Left lobe of liver (tissue), 2 donors: ENCODE results near the gene ERICH4. TPM values are rescaled to one million over a fixed set of nuclear protein-coding genes. Genes with fewer than 3 reads are reported as not detected.
"Not testable (repeated sequence)": the region's sequence is repeated elsewhere in the genome, so short reads cannot be mapped to it uniquely, and the experiment has no call there.

Experiments used
- ATAC-seq: fragments of 200-7000 bp; cut with Tn5 transposase; one replicate; pipeline ENCODE4 v1.9.1; 2020; ENCODE audit warnings: mild to moderate bottlenecking, moderate library complexity
- DNase-seq: peaks from one replicate; pipeline ENCODE4 v3.0.0-alpha.2; 2020; ENCODE audit warnings: low spot score
- total RNA-seq: library from RNA; stranded (reverse); gene quantifications from one replicate; pipeline ENCODE4 v1.2.1, GENCODE V29; 2021
- donor health status: DM: no; HTN: no; CAD: no; lungs with moderate emphysema.
- donor health status: DM: no; HTN: yes; CAD: no.

The ERICH4 gene
- total RNA-seq, 1 donor from 2014 or later: not detected

DNA sequence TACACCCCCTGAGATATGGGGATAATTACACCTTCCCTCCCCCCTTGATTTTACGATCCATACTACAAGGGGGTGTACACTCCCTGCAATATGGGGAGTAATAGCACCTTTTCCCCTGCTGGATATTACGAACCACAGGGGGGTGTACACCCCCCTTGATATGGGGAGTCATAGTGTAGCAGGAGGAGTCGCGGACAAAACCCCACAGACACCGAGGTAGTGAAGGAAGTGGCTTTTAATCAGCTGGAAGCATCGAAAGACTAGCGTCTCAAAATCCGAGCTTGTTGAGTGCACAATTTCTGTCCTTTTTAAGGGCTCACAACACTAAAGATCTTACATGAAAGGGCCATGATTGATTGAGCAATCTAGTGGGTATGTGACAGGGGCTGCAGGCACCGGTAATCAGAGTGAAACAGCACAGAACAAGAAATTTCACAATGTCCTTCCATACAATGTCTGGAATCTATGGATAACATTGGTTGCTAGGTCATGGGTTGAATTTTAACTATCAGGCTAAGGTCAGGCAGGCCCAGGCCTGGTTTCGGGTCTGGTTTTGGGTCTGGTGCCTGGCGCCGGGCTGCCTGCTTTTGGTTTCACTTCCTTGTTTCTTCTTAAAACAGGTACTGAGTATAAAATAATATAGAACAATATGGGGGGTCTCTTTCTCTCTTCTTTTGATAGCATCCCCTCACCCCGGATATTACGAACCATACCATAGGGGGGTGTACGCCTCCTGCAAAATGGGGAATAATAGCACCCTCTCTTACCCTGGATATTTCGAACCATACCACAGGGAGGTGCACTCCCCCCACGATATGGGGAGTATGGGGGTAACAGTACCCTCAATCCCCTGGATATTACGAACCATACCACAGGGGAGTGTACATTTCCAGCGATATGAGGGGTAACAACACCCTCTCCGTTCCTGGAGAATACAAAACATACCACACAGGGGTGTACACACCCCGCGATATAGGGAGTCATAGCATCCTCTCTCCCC, 20.6 kb downstream of the ERICH4 start:
- not testable (repeated sequence) for DNase-seq, ATAC-seq

DNA sequence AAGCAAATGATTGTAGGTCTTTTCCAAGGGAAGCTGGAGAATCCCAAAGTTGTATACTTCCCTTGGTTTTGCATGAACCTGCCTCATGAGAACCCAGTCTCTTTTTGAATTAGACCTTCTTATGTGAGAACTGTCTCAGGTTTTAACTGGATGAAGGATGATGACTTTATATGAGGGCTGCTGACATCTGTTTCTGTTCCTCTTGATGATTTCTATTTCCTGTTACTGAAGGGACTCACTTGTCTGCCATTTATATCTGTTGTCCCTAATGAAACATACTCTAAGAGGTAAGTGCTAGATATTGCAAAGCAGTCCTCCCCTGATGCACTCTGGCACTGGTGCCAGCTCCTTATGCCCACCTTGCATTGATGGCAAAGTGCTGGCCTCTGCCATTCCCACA, 33.6 kb downstream of the ERICH4 start:
- no peak for ATAC-seq
- DNase-seq: no peak

DNA sequence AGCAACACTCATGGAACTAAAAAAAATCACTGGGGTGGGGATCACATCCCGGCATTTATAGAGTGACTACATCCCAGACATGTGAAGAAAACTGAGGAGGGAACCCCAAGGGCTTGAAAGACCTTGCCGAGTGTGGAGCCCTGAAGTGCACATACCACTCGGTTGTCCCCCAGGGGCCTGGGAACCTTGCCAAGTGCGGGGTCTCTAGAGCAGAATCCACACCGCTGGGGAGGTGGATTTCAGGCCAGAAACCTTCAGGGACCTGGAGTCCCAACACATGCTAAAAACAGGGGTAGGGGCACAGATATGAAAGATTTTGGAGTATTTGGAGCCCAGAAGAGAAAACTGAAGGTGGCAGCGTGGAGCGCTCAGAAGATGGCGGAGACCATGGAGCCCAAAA, 35.2 kb downstream of the ERICH4 start:
- no peak for DNase-seq

DNA sequence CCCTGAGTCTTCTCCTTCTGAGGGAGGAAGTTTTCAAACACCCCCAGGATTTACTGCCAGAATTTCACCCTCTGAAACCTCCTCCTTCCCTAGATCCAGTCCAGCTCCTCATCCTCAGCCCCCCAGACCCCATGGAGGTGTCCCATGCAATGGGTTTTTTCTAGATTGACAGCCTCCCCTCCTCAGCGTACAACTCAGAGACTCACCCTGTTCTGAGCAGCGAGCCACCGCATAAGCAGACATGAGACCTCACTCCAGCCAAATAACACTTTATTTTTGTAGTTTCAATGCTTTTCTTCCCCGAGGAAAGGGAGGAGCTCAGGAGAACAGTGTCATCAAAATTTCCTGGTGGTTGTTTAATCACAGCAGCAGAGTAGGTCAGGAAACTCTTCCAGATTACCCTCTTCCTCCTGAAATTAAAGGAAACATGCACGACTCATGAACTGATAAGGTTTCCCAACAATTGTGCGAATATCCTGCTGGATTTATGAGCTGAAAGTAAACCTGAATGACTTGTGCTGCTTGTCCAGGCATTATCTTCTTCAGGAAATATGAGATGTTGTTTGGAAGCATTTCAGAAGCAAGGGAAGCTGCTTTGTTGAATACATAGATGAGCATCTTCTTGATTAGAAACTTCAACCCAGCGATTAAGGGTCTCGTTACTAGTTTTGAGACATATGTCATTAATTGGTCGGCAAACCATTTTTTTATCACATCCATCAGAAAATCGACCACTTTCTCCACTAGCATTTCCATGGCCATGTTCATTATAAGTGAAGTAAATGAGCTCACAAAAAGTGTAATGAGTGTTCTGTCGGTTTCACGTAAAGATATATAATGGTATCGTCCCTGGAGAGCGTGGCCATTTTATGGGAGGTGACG, 36.2 kb downstream of the ERICH4 start:
- no peak for DNase-seq
- ATAC-seq: peak; percentile 67

More for the DNA sequence above, 35.2 kb downstream of the ERICH4 start:
- no peak for ATAC-seq

DNA sequence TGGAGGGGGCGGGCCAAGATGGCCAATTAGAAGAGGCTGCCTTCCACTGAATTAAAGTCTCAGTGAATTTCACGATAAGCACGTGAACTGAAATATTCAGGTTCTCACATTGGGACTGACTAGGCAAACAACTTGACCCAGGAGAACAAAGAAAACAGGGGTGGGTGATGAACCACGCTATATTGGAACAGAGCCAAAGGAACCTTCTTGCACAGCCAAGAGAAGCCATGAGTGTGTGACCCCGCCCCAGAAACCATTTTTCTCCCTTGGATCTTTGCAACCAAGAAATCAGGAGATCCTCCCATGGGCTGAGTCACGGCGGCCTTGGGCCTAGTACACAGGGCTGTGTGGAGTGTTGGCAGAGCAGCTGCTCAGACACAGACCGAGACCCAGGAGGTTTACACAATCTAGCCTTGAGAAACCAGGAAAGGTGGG, 36.8 kb downstream of the ERICH4 start:
- ATAC-seq: peak; percentile 57
- DNase-seq: no peak

DNA sequence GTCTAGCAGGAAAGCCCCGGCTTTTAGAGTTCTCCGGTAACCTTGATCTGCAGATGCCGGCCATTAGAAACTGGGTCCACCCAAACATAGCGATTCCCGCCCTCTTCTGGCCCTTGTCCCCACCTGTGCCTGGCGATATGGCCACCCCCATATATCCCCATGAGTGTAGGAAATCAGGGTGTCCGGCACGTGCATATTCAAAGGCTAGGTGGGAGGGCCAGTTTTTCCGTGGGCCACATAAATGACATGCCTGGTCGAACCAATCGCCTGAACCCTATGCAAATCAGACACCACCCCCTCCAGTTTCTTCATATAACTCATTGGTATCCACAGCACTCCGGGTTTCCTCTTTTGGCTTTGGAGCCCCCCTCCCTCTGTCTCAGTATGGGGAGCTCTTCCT, 37.4 kb downstream of the ERICH4 start:
- no peak for DNase-seq
- ATAC-seq: no peak

DNA sequence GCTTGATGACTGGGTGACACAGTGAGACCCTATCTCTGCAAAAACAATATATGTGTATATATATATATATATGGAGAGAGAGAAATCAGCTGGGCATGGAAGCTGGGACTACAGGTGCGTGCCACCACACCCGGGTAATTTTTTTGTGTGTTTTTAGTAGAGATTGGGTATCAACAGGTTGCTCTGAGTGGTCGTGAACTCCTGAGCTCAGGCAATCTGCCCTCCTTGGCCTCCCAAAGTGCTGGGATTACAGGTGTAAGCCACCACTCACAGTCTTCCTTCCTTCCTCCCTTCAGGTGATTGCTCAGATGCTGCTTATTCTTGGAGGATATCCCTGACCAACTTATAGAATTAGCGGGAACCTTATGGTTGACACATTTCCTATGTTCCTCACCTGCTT, 41.9 kb downstream of the ERICH4 start:
- DNase-seq (no peak), ATAC-seq (no peak)

DNA sequence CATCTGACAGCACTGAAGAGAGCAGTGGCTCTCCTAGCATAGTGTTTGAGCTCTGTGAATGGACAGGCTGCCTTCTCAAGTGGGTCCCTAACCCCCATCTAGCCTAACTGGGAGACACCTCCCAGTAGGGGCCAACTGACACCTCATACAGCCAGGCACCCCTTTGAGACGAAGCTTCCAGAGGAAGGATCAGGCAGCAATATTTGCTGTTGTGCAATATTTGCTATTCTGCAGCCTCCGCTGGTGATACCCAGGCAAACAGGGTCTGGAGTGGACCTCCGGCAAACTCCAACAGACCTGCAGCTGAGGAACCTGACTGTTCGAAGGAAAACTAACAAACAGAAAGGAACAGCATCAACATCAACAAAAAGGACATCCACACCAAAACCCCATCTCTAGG, 44.0 kb downstream of the ERICH4 start:
- ATAC-seq, DNase-seq: not testable (repeated sequence)

DNA sequence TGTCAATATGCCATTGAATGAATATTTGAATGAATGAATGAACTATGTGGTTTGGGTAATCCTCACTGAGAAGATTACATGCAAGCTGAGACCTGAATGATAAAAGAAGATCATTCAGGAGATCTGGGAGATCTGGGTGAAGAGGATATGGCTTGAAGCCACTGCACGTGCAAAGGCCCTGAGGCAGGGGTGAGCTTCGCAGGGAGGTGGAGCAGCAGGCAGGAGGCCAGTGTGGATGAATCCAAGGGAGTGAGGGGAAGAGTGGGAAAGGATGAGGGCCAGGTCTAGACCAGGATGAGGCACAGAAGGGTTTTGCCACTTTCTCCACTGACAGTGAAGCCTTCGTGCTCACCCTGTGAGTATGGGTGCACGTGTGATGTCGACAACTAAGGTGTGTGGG, 49.9 kb downstream of the ERICH4 start:
- DNase-seq: no peak
- ATAC-seq: no peak

Other genes with a start within 250 kb of the ERICH4 start
- 2.1 TPM for gene CYP2S1, start 249.9 kb upstream of the ERICH4 start, total RNA-seq
- 10.1 TPM for gene AXL, start 223.9 kb upstream of the ERICH4 start, total RNA-seq
- 62.4 TPM for gene HNRNPUL1, start 178.8 kb upstream of the ERICH4 start, total RNA-seq
- 9.0 TPM for gene CCDC97, start 133.0 kb upstream of the ERICH4 start, total RNA-seq
- 7.9 TPM for gene TGFB1, start 89.2 kb upstream of the ERICH4 start, total RNA-seq
- 2.1 TPM for gene B9D2, start 79.0 kb upstream of the ERICH4 start, total RNA-seq
- 3.1 TPM for gene TMEM91, start 66.6 kb upstream of the ERICH4 start, total RNA-seq
- 13.2 TPM for gene EXOSC5, start 45.8 kb upstream of the ERICH4 start, total RNA-seq
- 64.4 TPM for gene BCKDHA, start 45.3 kb upstream of the ERICH4 start, total RNA-seq
- 0.65 TPM for gene B3GNT8, start 15.8 kb upstream of the ERICH4 start, total RNA-seq
- gene DMAC2, start 3.2 kb upstream of the ERICH4 start, total RNA-seq: 21.2 TPM
- 0.40 TPM for gene CEACAM21, start 133.0 kb downstream of the ERICH4 start, total RNA-seq
- 0.25 TPM for gene CEACAM4, start 183.9 kb downstream of the ERICH4 start, total RNA-seq
- gene CEACAM7, start 245.1 kb downstream of the ERICH4 start, total RNA-seq: not detected